ENCODE data around the gene SEM1. TPM values are rescaled to one million over a fixed set of nuclear protein-coding genes. Genes with fewer than 3 reads are reported as not detected.

SEM1 gene
- total and polyA plus RNA-seq, 2 of the 8 experiments (the other 6 are each of a cell fraction or from before 2014, with no cell fraction given): 20.8 to 75.3 TPM

GRCh38 chr7:96663871-96664445 is 45.7 kb downstream of the SEM1 start (continued):
- TF ChIP-seq CTCF (IDR thresholded peaks at IDR 0.05; ENCODE audit: control extremely low read depth in 1 of 3, insufficient read depth in 1 of 3, low read depth in 1 of 3, low read length in 3 of 3) (no peak), RFX5 (IDR thresholded peaks at IDR 0.05; ENCODE audit: borderline replicate concordance, low read depth, low read length) (no peak), PHF8 (conservative IDR thresholded peaks at IDR 0.05; ENCODE audit: low read depth, low read length) (no peak), CBX8 (IDR thresholded peaks at IDR 0.05; ENCODE audit: borderline replicate concordance, low read depth, low read length) (no peak), HDAC6 (IDR thresholded peaks at IDR 0.05; ENCODE audit: low read depth, low read length) (no peak), CBX5 (IDR thresholded peaks at IDR 0.05; ENCODE audit: low read depth, low read length) (no peak), MAX (IDR thresholded peaks at IDR 0.05) (no peak), TCF12 (IDR thresholded peaks at IDR 0.05; ENCODE audit: low read depth, low read length) (no peak)
